HG03045 (cell line): Measurements from ENCODE around the gene SPATA9.
"Not testable (repeated sequence)": the region's sequence is repeated elsewhere in the genome, so short reads cannot be mapped to it uniquely, and the experiment has no call there.

Experiments
- ATAC-seq: cut with Tn5 transposase; IDR thresholded peaks from one replicate; pipeline ENCODE4 v1.9.1; 2021; ENCODE audit warnings: mild to moderate bottlenecking, moderate library complexity; ENCODE audit not compliant: unreplicated experiment

The SPATA9 gene

DNA sequence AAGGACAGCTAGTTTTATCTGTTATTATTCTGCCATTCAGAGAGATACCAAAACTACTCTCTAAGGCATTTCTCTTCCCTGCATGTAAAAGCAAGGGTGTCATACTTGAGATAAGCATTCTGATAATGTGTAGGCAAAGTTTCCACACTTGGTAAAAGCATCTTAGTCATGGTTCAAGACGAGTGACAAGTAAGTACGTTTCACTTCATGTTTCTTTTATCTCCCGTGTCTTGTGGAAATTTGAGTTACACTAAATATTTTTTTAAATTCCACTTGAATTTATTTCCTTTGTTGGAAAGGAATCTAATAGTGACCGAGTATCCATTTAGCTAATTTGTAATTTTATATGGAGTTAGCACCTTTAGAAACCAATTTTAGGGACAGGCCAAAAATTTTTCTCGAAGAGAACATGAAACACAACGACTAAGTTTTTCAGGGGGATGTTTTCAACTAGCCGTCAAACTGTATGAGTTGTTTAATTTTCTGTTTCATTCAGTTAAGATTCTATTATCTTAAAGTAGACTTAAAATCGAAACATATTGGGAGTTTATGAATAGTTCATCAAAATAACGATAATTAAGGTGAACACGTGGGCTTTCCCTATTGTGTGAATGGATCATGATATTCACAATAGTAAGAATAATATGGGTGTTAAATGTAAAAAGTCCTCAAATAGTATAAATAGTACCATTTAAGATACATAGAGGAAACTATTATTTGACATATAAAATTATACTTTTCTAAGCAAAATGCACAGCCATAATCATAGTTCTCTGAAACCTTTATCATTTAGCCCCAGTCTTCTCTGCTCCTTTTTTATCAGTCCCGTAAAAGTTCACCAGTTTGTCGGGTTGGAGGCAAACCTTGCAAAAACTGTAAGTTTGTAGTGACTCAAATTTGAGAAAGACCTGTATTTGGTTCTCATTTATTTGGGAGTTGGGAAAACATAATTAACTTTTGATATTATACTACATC is 34.6 kb downstream of the SPATA9 start:
- no peak for ATAC-seq

DNA sequence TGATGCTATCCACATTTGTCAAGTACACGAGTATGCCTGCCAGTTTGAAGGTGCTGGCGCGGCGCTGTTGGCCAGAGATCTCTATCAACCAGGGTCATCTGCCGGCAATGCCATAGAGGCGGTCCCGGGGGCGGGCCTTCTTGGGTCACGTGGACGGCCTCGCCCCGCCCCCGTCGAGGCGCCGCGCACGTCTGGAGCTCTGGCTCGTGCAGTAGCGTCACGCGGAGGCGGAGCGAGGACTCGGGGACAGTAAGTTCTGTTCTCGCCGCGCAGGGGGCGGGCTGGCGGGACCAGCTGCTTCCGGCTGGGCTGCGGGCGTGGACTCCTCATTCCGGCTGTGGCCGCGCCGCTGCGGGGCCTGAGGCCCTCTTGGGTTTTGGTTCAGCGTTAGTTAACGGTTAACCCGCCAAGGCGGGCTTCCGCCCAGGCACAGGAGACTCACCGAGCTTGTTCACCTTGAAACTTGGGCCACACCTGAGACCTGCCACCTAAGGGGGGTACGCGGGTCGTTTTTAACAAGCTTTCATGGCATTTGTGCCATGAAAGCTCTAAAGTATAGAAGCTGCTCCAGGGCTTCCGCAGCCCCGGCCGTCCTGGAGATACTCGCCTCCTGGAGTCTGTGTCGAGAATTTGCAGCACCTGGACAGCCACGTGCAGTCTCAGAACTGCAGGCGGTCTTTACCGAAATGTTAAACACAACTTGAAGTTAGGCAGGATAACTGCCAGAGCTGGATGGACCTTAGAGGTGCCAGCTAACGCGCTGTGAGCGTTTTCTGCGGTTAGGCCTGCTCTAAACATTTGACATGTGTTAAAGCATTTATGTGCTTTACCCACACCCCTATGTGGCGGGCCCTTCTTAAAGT is 36.0 kb downstream of the SPATA9 start, which contains the start of gene RFESD:
RFESD (plus strand) TSS at position 209 of the 863 bp plus-strand sequence. CDS start 5,495 bp downstream, outside the sequence.
- ATAC-seq = peak; percentile 98

DNA sequence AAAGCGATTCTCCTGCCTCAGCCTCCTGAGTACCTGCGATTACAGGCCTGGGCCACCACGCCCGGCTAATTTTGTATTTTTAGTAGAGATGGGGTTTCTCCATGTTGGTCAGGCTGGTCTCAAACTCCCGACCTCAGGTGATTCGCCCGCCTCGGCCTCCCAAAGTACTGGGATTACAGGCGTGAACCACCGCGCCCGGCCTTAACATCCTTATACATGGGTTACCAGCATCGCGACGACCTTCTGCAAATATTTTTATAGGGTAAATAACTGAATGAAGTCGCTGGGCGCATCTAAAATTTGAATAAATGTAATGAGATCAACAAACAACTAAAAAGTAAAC is 36.6 kb downstream of the SPATA9 start:
- ATAC-seq = not testable (repeated sequence)

DNA sequence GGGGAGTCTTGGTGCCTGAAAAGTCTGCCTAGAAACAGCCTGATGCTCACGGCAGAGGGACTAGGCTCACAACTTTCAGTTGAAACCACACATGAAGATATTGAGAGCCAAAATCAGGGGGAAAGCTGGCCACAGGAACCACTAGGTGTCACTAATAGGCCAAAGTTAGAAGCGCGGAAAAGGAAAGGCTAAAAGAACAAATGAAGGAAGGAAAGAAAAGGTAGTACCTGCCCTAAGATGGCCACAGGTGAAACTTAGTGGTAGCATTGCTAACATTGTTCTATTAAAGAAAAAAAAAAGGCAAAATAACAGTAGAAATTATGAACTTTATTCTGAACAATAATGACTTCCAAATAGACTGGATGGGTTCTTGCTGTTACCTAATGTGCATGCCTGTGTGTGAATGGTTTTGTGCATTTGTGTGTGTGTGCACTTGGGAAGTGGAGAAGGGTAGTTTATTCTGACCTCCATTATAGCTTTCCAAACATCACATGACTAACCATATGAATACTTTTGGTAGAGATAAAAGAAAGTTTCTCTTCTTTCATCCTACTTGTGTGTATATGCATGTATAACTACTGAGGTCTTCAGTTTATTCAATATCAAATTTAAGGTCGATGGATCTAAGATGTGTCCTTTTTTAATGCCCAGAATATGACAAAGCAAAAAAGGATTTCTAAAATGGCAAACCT is 38.3 kb downstream of the SPATA9 start:
- peak; percentile 32 for ATAC-seq

DNA sequence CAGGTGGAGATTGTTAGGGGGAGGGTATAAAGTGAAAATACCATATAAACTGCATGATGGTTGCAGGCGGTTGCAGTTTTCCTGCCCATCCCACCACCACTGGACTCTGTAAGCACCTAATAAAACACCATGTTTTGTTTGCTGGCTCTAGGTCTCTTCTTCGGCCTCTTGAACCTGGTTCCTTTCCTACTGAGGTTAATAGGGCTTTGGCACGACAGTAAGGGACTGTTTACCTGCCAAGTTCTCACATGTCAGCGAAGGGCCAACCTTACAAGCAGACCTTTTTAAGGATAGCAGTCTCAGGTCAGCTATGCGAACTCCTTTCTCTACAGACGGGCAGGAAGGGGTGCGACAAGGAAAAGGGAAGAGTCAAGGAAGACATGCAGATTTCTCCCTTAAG is 39.6 kb downstream of the SPATA9 start:
- ATAC-seq = no peak

DNA sequence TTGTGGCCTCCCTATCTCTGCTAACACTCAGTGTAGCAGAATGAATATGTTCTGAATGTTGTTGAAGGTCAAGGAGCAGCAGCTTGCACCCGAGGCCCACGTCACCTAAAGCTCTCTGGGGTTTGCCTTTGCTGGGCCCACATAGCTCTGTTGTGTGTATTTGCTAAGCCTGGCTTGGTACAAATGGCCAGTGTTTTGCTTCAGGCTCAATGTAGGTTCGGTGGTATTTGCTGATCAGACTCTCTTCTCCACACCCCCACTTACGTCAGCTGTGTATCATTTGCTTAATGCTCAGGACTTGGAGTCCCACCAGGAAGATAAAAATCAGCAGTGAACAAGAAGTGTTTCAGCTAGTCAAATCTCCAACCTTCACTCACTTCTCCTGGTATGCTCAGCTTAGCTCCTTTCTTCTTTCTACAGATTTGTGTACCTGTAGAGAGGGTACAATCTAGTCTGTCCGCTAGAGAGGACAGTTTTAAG is 41.0 kb downstream of the SPATA9 start:
- no peak for ATAC-seq

DNA sequence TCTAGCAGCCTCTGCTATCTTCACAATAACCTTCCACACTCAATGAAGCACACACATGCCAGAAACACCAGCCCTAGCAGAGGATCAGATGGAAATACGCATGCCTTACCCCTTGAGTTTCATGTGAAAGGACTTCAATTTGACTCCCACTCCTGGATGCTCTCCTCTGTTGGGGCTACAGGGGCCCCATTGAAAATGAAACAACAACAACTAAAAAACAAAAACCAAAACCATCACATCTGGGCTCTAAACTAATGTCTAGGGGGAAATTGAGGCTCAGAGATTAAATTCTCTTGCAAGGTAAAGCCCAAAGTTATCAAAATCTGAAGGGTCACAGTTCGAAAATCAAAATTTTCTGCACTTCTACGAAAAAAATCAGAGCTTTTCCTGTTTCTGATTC is 44.2 kb downstream of the SPATA9 start:
- ATAC-seq = no peak

DNA sequence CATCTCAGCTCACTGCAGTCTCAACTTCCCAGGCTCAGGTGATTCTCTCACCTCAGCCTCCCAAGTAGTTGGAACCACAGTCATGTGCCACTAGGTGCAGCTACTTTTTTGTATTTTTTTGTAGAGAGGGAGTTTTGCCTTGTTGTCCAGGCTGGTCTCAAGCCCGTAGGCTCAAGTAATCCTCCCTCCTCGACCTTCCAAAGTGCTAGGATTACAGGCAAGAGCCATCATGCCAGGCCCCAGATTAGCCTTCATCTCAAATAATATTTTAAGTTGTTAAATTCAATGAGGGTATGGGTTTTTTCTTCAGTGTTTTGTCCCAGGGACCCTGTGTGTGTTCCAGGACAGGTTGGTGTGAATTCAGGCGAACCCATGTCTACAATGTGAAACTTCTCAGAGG is 48.7 kb downstream of the SPATA9 start:
- ATAC-seq = no peak

DNA sequence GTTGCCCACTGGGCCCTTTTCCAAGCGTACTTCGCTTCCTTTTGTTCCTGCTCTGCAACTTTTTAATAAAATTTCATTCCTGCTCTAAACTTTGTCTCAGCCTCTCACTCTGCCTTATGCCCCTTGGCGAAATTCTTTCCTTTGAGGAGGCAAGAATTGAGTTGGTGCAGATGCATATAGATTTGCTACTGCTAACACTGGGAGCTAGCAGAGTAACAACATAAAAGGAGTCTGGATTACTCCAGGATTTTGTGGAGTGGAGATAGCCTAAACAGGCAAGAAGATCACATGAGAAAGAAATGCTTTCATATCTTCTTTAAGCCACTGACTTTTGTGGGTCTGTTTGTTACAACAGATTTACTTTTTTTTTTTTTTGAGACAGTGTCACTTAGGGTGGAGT is 49.1 kb downstream of the SPATA9 start:
- ATAC-seq = no peak

DNA sequence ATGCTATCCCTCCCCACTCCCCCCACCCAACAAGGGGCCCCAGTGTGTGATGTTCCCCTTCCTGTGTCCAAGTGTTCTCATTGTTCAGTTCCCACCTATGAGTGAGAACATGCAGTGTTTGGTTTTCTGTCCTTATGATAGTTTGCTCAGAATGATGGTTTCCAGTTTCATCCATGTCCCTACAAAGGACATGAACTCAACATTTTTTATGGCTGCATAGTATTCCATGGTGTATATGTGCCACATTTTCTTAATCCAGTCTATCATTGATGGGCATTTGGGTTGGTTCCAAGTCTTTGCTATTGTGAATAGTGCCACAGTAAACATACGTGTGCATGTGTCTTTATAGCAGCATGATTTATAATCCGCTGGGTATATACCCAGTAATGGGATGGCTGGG is 49.8 kb downstream of the SPATA9 start:
- ATAC-seq = not testable (repeated sequence)

DNA sequence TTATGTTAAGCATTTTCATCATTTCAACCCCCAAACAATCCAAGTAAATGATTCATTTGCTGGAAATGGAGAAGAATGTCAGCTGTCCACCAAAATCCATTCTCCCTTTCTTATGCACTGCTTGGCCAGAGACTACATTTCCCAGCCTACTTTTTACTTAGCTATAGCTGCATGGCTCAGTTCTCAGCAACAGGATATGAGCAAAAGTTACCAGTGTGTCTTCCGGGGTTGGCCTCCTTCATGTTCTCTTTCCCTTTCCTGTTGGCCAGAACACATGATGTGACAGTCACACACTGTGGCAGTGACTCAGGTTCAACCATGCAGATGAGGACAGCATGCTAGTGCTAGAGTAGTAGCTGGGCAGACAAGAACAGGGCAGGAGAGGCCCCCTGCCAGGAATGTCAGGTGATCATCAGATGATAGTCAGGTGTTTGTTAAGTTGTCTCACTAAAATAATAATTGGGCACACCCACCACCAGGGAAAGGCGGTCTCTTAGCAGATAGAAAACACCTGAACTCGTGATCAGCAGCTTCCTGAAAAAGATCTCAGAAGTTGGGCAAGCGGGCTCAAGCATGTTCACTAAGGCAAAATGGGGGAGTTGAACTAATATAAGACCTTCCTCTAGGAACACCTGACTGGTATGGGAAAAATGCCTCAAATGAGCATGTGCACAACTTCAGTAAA is 50.7 kb downstream of the SPATA9 start:
- ATAC-seq = peak; percentile 43

DNA sequence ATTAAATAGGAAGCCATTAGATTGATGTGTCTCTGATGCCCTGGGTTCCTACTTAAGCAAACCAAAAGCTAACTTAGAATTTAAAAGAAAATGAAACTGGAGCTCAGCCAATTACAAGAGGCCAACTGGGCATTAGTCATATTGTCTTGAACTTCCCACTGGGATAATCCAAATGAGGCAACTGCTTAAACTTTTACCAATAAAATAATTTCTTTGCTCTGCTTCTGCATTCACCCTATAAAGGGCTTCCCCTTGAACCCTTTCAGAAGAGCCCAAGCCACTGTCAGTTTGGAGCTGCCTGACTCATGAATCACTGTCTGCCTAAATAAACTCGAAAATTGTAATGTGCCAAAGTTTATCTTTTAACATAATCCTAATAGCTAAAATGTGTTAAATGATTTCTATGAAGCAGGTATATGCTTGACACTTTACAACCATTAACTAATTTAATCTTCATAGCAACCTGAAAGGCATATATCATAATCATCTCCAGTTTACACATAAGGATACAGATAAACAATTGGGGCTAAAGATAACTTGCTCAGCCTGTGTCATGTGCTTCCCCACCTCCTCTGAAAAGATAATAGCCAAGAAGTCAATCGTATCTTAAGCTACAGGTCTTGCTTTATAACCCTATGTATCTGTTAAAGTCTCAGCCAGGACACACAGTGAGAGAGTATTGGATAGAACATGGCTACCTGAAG is 51.4 kb downstream of the SPATA9 start:
- ATAC-seq = no peak

DNA sequence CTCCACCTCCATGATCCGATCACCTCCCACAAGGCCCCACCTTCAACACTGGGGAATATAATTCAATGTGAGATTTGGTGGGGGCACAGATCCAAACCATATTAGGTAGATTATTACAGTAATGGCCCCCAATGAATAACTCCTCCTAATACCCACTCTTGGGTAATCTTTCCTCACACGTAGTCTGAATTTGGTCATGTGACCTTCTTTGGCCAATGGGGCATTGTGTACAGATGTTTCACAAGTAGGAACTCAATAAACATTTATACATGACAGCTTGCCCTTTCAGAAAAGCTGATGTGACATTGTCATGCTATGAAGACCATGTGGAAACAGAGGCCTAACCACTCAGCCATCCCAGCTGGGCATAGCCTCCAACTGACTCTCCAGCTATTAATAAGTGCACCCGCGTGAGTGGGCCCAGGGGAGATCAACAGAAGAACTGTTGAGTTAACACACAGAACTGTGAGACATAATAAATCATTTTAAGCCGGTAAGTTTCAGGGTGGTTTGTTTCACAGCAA is 52.3 kb downstream of the SPATA9 start:
- no peak for ATAC-seq

DNA sequence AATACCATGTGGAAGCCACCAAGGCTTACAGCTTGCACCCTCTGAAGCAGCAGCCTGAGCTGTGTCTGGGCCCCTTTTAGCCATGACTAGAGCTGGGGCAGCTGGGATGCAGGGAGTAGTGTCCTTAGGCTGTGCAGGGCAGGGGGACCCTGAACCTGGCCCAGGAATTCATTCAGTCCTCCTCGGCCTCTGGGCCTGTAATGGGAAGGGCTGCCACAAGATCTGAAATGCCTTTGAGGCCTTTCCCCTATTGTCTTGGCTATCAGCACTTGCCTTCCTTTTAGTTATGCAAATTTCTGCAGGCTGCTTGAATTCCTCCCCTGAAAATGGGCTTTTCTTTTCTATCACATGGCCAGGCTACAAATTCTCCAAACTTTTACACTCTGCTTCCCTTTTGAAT is 53.9 kb downstream of the SPATA9 start:
- no peak for ATAC-seq

DNA sequence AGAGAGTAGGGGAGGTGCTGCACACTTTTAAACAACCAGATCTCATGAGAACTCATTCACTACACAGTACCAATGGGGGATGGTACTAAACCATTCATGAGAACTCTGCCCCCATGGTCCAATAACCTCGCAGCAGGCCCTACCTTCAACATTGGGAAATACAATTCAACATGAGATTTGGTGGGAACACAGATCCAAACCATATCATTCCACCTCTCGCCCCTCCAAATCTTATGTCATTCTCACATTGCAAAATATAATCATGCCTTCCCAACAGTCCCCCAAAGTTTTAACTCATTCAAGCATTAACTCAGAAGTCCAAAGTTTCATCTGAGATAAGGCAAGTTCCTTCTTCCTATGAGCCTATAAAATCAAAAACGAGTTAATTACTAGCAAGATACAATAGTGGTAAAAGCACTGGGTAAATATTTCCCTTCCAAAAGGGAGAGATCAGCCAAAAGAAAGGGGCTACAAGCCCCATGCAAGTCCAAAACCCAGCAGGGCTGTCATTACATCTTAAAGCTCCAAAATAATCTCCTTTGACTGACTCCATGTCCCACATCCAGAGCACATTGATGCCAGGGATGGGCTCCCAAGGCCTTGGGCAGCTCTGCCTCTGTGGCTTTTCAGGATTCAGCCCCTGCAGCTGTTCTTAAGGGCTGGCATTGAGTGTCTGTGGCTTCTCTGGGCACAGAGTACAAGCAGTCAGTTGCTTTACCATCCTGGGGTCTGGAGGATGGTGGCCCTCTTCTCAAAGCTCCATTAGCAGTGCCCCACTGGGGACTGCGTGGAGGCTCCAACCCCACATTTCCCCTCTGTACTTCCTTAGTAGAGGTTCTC is 54.6 kb downstream of the SPATA9 start:
- no peak for ATAC-seq

DNA sequence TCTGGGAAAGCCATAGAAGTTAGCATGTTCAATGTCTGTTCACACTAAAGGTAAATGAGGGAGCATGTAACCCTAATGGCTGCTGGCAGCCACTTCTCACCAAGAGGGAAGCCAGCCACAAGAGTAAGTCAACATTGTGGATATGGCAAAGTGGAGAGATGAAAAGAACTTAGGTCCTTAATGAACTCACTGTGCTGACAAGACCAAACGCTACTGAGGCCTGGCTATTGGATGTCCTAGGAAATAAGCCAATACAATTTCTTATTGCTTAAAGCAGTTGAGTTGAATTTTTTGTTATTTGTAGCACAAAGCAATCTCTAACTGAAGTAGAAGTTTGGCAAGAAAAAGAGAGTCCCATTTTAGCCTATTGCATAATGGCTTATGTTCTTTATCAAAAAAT is 56.1 kb downstream of the SPATA9 start:
- ATAC-seq = no peak

DNA sequence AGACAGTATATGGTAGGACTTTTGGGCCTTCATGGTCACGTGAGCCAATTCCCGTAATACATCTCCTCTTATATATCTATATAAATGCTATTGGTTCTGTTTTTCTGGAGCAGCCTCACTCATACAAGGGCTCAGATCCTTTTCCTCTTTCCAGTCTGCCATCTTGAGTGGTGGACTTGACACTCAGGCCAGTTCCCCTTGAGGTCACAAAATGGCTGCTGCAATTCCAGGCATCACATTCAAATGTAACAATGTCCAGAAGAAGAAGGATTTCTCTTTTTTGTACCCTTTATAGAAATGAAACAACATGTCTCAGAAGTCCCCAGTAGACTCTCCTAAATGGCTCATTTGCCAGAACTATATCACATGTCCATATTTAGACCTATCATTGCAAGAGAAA is 58.4 kb downstream of the SPATA9 start:
- ATAC-seq = no peak

DNA sequence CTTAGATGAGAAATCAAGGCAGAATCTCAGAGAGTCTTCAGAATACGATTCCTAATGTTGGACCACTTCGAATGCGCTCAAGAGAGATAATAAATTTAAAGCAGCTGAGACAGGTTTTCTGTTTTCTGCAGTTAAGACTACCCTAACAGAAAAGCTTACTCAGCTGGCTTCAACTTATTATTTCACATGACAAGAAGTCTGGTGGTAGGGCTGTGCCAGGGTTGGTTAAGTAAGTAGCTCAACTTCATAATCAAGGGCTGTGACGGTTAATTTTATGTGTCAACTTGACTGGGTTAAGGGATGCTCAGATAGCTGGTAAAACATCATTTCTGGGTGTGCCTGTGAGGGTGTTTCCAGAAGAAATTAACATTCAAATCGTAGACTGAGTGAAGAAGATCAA is 59.1 kb downstream of the SPATA9 start:
- ATAC-seq = no peak
